Measurements from ENCODE around the gene STK11.

STK11 gene

DNA sequence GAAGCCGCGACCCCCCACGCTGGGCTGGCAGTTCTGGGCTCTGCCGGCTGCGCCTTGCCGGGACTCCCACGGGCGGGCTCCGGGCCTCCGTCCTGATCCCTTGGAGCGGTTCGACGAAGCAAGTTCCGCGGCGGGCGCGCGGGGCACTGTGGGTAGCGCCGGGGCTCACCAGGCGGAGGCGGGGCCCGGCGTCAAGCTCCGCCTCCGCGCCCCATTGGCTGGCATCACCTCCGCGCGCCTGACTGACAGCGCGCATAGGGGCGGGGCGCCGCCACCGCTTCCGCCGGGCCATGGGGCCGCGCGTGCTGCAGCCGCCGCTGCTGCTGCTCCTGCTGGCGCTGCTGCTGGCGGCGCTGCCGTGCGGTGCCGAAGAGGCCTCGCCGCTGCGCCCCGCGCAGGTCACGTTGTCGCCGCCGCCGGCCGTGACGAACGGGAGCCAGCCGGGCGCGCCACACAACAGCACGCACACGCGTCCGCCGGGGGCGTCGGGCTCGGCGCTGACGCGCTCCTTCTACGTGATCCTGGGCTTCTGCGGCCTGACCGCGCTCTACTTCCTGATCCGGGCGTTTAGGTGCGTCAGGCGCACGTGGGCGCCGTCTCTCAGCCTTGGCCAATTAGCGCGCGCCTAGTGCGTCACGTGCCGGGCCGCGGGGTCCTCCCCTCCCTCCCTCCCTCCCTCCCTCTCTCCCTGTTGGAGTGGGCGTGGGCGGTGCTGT is 69.8 kb downstream of the STK11 start, which contains the start of gene FAM174C:
Gene FAM174C, plus strand, starts transcription at position 271 of the 716 bp plus-strand sequence. Its CDS starts 20 bp downstream, at position 291.
- DNase-seq = peak; percentile 98

DNA sequence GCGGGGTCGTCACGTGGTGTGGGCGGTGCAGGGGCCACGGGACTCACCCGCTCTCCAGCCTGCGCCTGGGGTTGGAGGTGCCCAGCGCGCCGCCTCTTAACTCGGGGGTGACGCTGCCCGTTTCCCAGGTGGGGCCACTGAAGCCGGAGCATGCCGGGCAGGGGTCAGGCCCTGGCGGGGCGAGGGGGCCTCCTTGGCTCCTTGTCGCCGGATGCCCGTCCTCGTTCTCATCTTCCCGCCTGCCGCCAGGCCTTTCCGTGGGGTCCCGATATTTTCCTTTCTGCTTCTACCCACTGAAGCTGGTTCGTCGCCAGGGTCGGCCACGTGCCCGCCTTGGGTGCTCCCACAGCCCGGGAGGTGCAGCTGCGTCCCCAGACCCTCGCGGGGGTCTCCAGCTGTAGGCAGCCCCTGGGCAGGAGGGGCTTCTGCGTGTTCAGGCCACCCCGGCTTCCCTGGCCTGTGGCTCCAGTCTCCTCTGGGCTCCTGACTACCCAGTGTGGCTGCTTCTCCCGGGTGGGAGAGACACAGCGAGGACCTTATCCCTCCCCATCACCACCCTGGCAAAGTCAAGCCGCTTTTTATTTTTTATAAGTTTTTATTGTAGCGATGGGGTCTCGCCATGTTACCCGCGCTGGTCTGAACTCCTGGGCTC is 70.5 kb downstream of the STK11 start:
- DNase-seq = no peak

GRCh38 chr19:1276628-1277022 is 71.0 kb downstream of the STK11 start:
- DNase-seq = no peak

DNA sequence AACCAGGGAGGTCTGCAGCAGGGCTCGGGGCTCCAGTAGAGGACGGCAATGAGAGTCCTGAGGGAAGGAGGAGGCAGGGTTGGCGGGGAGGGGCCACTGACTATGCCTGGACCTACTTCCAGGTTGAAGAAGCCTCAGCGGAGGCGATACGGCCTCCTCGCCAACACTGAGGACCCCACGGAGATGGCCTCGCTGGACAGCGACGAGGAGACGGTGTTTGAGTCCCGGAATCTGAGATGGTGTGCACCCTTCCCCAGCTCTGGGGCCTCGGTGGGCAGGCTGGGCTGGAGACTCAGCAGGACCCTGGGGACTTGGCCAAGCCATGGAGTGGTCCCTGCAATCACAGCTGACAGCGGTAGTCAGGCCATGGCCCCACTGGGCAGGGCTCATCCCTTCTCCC is 71.5 kb downstream of the STK11 start:
- no peak for DNase-seq
